Stimulated activated CD8-positive, alpha-beta memory T cell treated with anti-CD3 and anti-CD28 coated beads, Interleukin-15, amount 100 ng/mL, for 4 hours (primary cell): ENCODE data around the gene COL5A1.
"Not testable (repeated sequence)": the region's sequence is repeated elsewhere in the genome, so short reads cannot be mapped to it uniquely, and the experiment has no call there.

Source experiments
- DNase-seq, 2 donors: peaks; one replicate each; pipeline ENCODE4 v3.0.0-alpha.2; 2020; ENCODE audit warnings: low read depth in 2 of 2

The COL5A1 gene

GRCh38 chr9:134676886-134677285 lies 35.3 kb downstream of the COL5A1 start:
- DNase-seq, result no peak

GRCh38 chr9:134677743-134678142 lies 36.1 kb downstream of the COL5A1 start:
- no peak for DNase-seq

GRCh38 chr9:134678206-134678605 lies 36.6 kb downstream of the COL5A1 start:
- no peak for DNase-seq

- DNase-seq, result no peak
Observed at GRCh38 chr9:134678666-134679443, 37.3 kb downstream of the COL5A1 start.

- DNase-seq, result no peak
Observed at GRCh38 chr9:134679616-134680392, 38.2 kb downstream of the COL5A1 start.

GRCh38 chr9:134680393-134681060 lies 38.9 kb downstream of the COL5A1 start:
- DNase-seq, result no peak

- DNase-seq, result no peak
Observed at GRCh38 chr9:134681061-134681661, 39.6 kb downstream of the COL5A1 start.

GRCh38 chr9:134682026-134682425 lies 40.4 kb downstream of the COL5A1 start:
- no peak for DNase-seq

- DNase-seq, result no peak
Observed at GRCh38 chr9:134682651-134683364, 41.2 kb downstream of the COL5A1 start.

GRCh38 chr9:134683714-134684374 lies 42.2 kb downstream of the COL5A1 start:
- DNase-seq, result no peak

GRCh38 chr9:134684375-134684723 lies 42.7 kb downstream of the COL5A1 start:
- no peak for DNase-seq

GRCh38 chr9:134684941-134685340 lies 43.3 kb downstream of the COL5A1 start:
- not testable (repeated sequence) for DNase-seq

- no peak for DNase-seq
Observed at GRCh38 chr9:134685784-134686183, 44.2 kb downstream of the COL5A1 start.

GRCh38 chr9:134686896-134687295 lies 45.3 kb downstream of the COL5A1 start:
- DNase-seq, result no peak

GRCh38 chr9:134687556-134687955 lies 46.0 kb downstream of the COL5A1 start:
- no peak for DNase-seq

- DNase-seq, result no peak
Observed at GRCh38 chr9:134688231-134688630, 46.6 kb downstream of the COL5A1 start.

- no peak for DNase-seq
Observed at GRCh38 chr9:134688661-134689320, 47.2 kb downstream of the COL5A1 start.

- DNase-seq, result no peak
Observed at GRCh38 chr9:134689321-134690181, 47.9 kb downstream of the COL5A1 start.

GRCh38 chr9:134690301-134690751 lies 48.7 kb downstream of the COL5A1 start:
- no peak for DNase-seq
